D721Med (cell line): ENCODE results near the gene GDF9.

Experiments used
- DNase-seq: peaks from one replicate; pipeline ENCODE4 v3.0.0; 2011; ENCODE audit warnings: low spot score; ENCODE audit not compliant: insufficient read length
- FAIRE-seq: peaks from 2 replicates; lab custom pipeline; 2011; peaks lifted over from hg19 to GRCh38; lab: Jason Lieb, UNC
- CTCF ChIP-seq: IDR thresholded peaks from 2 replicates; pipeline ENCODE4 v1.5.1; 2012; ENCODE audit warnings: mild to moderate bottlenecking, control low read depth; ENCODE audit not compliant: insufficient read depth; ENCODE audit errors: missing control alignments

The GDF9 gene

DNA sequence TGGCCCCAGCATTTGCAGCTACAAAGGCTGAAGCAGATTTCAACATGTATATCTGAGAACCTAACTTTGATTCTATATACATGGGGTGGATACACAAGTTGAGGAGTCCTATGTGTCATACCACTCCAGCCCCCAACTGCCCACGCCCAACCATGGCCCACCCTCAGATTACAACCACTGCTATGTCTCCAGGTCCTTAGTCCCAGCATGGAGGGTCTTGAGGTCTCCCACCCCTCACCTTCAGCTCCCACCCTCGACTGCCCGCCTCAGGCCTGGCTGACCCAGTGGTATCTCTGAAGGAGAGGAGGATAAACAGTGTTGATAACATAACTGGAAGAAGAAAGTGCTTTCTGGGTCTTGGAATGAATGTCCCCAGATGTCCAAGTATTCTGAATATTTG is 44.9 kb downstream of the GDF9 start:
- TF ChIP-seq CTCF = no peak
- DNase-seq (no peak), FAIRE-seq (no peak)

GRCh38 chr5:132820162-132820754 is 46.0 kb downstream of the GDF9 start:
- peak; percentile 91 for DNase-seq
- peak; percentile 92 for TF ChIP-seq CTCF
- peak; percentile 48 for FAIRE-seq

DNA sequence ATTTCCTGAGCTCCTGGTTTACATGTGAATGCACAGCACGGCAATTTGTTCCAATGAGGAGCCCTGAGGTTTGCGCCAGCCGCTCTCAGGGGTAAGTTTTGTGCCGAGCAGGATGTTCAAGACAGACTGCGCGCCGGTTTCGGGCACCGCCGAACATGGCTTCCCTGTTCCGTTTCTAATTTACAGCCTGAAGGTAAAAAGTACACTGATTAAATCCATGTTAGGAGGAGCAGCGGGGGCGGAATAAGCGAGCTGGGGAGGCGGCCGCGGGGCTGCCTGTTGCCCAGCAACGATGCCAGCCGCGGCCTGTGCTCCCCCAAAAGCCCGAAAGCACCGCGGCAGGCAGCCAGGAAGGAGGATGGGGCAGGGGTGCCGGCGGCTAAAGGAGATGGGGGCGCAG is 46.8 kb downstream of the GDF9 start:
- DNase-seq (no peak), FAIRE-seq (no peak)
- TF ChIP-seq CTCF = no peak

- FAIRE-seq = no peak
- no peak for DNase-seq
- TF ChIP-seq CTCF = no peak
These were observed 49.3 kb downstream of the GDF9 start for GRCh38 chr5:132817011-132817410.

DNA sequence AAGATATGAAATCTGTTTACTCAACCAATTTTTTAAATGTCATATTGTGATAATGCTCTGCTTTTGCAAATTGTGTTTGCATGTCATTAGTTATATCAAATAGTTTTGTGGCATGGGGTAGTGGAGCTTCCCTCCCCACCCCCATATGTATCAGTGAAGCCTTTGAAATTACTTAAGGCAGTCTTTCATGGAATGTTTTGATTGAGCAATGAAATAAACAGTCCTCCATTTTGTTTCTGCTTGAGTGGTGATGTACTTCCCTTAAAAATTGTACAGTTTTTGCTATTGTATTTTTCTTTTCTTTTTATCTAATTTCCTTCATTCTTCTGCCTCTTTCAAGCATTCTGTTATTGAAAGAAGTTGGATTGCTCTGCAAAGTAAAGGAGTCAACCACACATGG is 49.7 kb downstream of the GDF9 start:
- no peak for DNase-seq
- FAIRE-seq = no peak
- no peak for TF ChIP-seq CTCF

DNA sequence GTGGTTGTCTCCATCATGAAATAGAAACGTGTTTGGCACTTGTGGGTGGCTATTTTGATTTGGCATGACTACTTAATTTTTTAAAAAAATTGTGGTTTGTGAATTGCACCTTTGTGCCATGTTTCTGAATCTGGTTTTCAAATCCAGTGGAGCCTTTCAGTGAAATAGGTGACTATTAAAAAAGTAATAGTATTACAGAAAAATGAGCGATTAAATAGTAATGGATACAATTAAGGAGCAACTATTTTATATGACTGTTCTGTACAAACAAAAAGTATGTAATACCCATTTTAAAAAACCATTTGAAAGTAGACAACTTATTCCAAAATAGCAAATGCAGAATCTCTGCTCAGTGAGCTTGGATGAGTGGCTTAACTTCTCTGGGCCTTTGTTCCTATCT is 50.2 kb downstream of the GDF9 start:
- no peak for DNase-seq
- no peak for FAIRE-seq

More for the DNA sequence above, 50.2 kb downstream of the GDF9 start:
- TF ChIP-seq CTCF = no peak
